HG02798 (cell line): Measurements from ENCODE around the gene C1orf210.

Experiments
- ATAC-seq: cut with Tn5 transposase; IDR thresholded peaks from one replicate; pipeline ENCODE4 v1.9.1; 2021; ENCODE audit warnings: mild to moderate bottlenecking; ENCODE audit not compliant: unreplicated experiment, poor library complexity

The C1orf210 gene

DNA sequence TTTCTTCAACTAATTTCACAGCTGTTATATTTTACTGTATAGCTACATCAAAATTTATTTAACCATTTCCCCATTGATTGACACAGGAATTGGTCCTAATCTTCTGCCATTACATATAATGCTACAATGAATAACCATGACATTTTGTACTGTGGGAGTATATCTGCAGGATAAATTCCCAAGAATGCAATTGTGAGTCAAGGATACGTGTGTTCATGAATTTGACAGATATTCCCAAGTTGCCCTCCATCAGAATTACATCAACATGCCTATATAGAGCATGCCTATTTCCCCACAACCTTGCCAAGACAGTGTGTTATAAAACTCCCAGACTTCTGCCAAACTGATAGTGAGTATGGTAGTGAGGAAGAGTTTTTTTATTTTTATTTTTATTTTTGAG lies 12.7 kb upstream of the C1orf210 start:
- ATAC-seq = no peak

DNA sequence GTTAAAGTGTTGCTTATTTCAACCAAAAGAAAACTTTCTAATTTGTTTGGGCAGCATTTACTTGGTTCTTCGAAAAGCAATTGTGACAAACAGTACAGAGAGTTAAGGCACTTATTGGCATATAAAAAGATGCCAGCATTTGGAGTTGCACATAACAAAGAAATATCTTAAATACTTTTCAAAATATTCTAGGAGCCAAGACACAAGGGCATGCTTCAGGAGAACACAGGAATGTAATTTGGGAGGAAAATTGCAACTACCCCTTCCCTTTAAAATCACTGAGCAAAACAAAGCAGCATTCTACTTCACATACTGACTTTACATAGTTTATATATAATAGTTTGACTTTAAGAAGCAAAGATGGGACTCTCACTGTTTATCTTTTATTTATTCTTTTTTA lies 10.8 kb upstream of the C1orf210 start:
- no peak for ATAC-seq

DNA sequence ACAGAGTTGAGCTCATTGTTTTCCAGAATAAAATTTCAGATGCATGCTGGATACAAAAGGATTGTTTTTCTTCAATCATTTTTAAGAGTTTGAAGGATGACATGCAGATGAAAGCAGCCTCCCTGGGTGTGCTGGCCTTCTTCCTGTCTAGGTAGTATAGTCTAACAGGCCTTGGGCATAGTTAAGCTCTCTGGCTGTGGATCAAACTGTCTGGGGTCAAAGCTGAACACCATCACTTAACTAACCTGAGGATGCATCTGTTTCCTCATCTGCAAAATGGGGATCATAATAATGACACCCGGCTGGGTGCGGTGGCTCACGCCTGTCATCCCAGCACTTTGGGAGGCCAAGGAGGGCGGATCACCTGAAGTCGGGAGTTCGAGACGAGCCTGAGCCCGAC lies 9.4 kb upstream of the C1orf210 start:
- ATAC-seq = no peak

DNA sequence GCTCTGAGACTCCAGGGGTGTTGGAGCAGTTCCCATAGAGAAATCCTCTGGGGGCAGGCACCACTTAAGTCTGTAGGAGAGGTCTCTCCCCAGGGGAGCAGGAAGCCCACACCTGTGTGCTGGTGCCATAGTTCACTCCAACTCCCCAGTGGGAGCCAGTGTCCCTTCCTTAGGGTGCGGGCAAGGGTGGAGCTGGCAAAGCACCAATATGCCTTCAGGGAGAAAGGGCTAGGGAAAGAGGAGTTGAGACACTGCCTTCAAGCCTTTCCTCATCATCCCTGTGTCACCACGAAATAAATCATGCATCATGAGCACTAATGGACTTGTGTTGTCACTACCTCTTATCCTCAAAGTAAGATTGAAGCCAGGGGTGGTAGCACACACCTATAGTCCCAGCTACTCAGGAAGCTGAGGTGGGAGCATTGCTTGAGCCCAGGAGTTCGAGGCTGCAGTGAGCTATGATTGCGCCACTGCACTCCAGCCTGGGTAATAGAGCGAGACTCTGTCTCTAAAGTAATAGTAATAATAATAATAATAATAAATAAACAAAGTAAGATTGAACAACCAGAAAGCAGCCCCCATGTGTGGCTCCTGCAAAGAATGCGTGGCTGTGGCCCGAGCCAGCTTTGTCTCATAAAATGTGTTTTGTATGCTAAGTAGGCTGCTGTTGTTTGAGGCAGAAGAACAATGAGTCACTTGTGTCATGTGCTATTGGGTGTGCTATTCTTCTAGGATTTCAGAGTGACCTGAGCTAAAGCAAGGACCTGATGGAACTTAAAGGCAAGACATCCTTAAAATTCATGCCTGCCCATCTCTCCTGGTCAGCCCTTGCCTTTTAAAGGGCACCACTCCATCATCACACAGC lies 8.7 kb upstream of the C1orf210 start:
- ATAC-seq = no peak

DNA sequence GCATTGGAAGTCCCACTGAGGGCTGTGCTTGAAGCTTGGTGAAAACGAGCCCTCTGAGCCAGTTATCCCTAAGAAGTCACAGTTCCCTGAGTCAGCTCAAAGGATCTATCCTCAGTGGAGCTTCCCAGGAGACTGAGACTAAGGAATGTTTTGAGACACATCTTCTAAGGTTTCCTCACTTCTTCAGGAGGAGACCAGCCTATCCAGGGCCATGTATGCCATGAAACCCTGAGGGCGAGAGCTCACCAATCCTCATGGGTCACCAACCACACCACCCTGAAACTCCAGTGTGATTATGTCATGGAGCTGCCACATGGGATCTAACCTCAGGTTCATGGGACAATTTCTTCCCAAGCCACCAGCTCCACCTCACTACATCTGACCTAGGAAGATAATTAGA lies 7.8 kb upstream of the C1orf210 start:
- no peak for ATAC-seq

DNA sequence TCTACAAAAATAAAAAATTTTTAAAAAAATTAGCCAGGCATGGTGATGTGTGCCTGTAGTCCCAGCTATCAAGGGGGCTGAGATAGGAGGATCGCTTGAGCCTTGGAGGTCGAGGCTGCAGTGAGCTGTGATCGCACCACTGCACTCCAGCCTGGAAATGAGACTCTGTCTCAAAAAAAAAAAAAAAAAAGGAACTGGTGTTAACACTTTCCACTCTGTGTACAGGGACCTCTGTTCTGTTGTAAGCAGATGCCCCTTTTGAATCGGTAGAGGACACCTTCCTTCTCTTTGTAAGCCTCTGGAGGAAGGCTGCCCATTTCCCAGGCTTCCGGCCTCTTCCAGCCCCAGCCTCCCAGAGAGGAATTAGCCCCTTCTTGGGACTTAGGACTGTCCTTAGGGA lies 7.3 kb upstream of the C1orf210 start:
- no peak for ATAC-seq

DNA sequence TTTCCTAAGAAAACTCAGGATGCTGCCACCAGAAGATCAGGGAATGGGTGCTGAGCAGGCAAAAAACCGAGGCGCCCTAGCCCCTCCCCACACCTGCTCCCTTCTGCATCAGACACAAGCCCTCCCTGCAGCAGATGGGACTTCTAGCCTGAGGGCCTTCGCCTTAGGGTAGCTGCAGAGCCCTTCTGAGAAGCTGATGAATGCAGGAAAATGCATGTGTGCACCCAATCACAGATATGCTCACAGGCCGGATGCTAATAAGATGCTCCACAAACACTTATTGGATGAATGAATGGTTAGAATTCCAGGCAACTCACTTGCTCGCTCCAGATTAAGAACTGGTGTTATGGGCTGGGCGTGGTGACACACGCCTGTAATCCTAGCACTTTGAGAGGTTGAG lies 6.8 kb upstream of the C1orf210 start:
- ATAC-seq = no peak

DNA sequence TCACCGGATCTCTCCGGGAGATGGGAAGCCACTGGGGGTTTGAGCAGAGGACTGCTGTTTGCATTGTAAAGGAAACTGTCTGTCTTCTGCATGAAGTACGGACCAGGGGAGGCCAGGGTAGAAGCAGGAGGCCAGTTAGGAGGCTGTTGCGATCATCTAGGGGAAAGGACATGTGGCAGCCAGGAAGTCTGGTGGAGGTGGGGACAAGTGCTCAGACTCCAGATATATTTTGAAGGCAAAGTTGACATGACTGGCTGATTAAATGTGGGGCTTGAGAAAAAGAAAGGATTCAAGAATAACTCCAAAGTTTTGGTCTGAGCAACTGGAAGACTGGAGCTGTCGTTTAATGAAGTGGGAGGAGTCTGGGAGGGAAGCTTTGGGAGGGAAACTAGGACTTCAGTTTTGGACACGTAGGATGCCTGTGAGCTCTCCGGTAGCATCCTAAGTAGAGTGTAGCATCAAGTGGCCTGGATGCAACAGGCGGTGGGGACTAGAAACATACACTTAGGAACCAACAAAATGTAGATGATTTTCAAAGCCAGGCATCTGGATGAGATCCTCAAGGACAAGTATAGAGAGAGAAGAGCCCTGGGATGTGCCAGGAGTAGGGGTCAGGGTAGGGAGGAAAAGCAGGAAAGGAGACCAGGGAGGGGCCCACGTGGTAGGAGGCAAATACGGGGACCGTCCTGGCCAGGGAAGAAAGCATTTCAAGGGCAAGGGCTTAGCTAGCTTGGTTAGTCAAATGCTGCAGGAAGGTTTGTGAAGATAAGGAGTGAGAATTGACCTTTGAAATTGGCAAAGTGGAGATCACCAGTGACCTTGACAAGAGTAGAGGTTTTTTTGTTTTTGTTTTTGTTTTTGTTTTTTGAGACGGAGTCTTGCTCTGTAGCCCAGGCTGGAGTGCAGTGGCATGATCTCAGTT lies 3.7 kb upstream of the C1orf210 start:
- no peak for ATAC-seq

DNA sequence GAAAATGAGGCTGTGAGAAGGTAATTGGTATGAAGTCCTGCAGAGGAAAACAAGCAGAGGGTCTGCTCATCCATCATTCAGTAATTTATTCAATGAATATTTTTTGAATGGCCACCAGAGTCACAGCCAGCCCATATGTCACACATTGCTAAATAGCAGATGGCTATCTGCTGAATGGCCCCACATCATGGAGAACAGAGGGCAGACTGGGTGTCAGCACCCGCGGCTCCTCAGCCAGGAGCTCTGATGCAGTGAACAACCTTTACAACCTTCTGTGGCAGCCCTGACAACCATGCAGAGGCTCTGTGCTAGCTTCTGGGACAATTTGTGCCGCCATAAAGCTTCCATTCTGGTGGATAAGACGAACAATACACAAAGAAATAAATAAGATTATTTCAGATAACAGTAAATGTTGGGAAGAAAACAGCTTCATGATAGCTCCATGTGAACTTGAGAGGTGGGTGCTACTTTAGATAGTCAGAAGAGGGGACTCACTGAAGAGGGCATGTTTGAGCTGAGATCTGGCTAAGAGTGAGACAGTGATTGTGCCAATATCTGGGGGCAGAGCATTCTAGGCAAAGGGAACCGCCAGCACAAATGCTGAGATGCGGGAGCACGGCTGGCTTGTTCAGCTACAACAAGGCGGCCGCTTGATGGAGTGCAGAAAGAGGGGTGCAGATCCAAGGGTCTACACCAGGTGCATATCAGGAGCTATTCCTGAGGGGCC lies 2.8 kb upstream of the C1orf210 start:
- ATAC-seq = no peak

DNA sequence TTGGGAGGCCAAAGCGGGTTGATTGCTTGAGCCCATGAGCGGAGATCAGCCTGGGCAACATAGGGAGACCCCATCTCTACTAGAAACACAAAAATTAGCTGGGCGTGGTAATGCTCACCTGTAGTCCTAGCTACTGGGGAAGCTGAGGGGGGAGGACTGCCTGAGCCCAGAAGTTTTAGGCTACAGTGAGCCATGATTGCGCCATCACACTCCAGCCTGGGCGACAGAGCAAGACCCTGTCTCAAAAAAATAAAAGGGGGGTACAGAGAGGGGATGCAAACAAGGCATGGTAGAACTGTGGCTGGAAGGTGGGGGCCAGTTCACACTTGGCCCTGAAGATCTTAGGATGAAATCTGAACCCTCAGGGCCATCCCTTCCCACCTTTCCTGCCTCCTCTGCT lies 1.2 kb upstream of the C1orf210 start:
- ATAC-seq = no peak

DNA sequence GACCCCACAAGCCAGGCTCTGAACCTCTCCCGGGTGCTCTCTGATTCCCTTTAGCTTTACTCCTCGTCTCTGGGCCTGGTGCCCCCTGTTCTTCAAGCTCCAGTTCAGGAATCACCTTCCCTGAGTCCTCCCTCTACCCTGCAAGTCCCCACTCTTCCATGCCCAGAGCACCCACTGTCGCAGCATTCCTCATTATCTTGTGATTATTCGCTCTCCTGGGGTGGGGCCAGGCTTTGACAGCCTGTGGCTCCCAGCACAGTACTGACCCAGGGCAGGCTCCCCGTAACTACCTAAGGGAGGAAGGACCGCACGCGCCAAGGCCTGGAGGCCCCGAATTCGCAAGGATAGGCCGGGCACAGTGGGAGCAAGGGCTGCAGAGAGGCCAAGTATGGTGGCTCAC lies 734 bp upstream of the C1orf210 start:
- ATAC-seq = no peak

DNA sequence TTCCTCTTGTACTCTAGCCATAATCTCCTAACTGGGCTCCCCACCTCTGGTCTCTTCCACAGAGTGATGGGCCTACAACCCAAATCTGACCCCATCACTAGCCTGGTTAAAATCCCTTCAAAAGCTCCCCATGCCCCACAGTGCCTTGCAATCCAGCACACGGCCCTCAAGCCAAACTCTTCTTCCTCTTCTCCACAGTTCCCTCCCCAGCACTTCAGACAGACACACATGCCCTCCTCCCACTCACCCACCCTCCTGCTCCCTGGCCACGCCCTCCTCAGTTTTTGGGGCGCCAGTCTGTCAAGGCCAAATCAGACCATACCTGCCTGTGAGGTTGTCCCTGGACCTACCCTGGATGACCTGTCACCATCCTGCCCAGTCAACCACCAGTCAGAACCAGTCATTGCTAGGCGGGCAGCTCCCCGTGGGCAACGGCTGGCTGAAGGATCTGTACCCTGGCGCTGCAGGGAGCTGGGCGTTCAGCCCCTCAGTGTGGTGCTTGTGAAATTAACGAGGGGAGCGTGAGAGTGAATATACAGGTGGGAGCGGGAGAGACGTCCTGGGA lies 753 bp downstream of the C1orf210 start:
- ATAC-seq = no peak

DNA sequence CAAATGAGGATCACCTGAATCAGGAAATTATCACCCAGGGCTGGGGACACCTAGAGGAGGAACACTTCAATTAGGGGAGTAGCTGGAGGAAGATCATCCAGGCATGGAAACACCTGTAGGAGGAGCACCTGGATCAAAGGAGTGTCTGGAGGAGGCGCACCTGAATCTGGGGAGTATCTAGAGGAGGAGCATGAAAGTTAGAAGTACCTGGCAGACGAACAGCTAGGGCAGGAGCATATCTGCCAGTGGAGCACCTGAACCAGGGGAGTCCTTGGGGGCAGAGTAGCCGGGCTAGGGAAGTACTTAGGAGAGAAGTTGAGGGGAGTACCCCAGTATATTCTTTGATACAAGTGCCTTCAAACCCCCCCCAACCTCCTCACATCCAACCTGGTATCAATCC lies 1.3 kb downstream of the C1orf210 start:
- ATAC-seq = no peak

DNA sequence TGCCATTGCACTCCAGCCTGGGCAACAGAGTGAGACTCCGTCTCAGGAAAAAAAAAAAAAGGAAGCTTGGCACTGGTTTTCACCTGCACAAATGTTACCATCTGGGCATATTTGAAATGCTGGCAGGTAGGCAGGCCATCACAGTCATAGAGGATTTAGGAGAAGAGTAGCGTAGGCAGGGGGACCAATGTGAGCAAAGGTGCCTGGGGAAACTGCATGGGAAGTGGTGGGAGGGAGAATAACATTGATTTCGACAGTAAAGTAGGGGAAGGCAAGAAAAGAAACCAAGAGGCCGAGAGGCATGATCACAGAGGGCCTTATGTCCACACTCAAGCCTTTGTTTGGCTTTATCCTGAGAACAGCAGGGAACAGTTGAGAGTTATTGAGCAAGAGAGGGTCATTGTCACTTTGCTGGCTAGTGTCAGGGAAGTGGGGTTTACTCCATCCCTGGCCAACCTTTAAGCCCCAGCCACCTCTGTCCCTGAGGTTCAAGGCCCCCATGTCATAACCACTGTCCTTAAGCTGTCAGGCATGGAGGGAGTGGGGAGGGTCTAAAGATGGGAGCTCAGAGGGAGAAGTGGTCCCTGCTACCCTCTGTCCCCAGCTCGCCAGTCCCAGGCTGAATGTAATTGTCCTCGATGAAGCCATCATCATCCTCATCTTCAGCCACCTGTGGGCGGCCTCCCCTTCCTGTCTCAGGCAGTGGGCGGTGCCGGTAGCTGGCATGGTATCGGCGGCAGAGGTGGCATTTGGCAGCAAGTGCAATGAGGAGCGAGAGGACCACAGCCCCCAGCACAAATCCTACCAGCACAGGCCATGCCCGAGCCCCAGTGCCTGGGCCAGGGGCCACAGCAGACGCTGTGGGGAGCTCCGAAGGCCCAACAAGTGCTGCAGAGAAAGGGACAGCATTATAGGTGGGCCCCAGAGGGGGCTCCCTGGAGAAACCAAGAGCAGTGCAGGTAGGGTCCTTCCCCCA lies 2.9 kb downstream of the C1orf210 start:
- no peak for ATAC-seq

DNA sequence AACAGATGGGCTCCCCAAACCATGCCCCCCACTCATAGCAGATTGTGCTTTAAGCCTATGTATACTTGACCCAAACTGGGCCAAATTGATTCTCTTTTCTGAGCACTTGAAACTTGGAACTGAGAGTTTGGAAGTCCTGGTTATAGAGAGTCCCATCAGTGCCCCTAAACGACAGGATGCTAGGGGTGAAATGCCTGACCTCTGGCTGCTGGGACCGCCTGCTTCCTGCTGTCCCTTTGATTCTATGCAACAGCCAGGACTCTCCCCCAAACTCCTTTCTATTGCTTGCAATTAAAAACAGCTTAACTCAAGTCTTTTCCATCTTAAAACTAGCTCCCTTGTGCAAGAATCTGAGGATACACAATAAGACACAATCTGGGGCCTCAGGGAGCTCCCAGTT lies 4.7 kb downstream of the C1orf210 start:
- ATAC-seq = no peak

DNA sequence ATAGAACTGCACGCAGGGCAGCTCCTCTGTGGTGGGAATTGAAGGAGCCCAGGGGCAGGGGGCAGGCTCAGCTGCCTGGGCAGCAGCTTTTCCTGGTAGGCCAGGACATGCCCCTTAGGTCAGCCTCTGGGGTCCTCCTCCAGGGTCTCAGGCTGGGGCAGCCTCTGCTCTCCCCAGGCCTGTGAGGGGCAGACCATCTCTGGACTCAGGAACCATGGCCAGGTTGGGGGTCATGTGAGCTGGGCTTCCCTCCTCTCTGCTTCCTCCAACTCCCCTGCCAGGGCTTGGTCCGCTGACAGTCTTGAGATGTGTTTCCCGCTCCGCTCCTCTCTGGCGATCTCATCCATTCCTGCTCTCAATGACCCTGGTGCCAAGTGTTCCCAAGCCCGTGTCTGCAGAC lies 5.7 kb downstream of the C1orf210 start:
- no peak for ATAC-seq

DNA sequence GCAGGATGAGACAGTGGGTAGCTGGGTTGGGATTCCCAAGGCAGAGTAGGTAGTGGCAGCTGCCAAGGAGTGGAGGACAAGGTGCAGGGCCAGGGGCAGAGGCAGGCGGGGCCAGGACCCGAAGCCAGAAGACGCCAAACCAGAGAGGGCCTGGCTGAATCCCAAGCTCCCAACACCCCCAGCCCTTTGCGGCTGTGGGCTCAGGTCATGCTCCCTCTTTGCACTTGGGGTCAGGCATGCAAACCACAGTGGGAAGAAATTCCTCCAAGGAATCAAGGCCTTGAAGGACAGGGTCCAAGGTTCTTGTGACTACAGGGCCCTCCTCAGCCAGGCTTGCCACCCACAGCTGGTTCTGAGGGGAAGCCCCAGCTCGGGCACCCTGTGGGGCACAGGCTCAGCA lies 6.2 kb downstream of the C1orf210 start:
- ATAC-seq = no peak

DNA sequence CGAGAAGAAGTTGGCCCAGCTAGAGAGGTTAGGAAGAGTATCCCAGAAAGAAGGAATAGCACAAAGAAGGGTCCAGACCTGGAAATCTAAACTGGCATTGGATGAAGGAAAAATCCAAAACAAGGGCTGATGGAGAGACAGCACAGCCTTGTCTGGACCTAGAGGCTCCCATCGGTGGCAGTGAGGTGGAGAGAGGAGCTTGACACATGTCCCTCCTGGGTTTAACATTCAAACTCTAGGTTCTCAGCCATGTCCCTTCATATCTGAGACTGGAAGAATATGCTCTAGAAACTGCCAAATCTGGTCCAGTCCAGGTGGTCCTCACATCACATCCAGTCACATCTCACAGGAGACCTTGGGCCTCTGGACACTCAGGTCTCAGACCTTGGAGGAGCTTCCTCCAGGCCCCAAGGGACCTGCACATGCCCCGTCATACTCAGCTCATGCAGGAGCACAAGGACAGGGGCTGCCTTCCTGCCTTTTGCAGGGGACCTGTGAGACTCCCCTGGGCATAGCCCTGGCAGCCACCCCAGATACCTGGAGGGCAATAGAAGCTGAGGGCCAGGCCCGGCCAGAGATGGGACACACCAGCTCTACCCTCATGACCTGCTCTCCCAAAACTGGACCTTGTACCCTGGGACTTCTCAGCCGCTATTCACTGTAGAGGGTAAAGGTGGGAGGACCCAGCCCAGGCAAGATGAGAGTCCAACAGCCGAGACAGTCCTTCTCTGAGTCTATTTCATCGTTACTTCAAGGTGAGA lies 8.1 kb downstream of the C1orf210 start:
- no peak for ATAC-seq

DNA sequence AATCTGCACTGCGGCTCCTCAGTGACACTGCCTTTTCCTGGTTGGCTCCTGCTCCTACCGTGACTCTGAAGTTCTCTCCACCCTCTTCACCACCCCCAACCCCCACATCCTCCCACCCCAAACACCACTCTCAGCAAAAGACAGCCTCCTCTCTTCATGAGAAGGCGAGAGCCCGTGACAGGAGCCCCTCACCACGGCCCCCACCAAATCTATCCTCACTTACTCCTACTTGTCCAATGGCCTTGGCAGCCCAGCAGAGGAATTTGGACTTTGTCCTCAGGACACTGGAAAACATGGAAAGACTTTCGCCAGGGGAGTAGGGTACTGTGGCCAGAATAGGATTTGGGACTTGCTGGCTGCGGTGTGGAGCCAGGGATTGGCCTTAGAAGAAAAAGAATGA lies 8.7 kb downstream of the C1orf210 start:
- ATAC-seq = no peak
